ENCODE measurements around the gene CAND2. TPM values are rescaled to one million over a fixed set of nuclear protein-coding genes. Genes with fewer than 3 reads are reported as not detected.

The CAND2 gene
- total and polyA plus RNA-seq, 2 of the 8 experiments (the other 6 are each of a cell fraction or from before 2014, with no cell fraction given), result 8.7 TPM

GRCh38 chr3:12822725-12823373 is 26.4 kb downstream of the CAND2 start:
- no peak overlapping the region for H2AK5ac ChIP-seq (ENCODE audit: low read depth, low read length)
- no peaks in the 10 kb centered on the region for H3K9me3 ChIP-seq (ENCODE audit: insufficient read depth in 2 of 2, low read depth in 1 of 2, low read length in 1 of 2)
- WGBS, 2 experiments (ENCODE audit: extremely low coverage in 1 of 2, insufficient coverage in 1 of 2, insufficient read length in 1 of 2, insufficient replicate concordance in 2 of 2, low coverage in 1 of 2, low lambda C conversion rate in 2 of 2, missing lambda C conversion rate in 1 of 2), result 64% methylated on average over 7 of the region's 8 CpGs; no CpG with 5 or more reads in 1 of the 2 experiments
- no peak overlapping the region for H3K23ac ChIP-seq (ENCODE audit: insufficient read length)
- no peak for DNase-seq (ENCODE audit: low read depth in 1 of 2, low spot score in 2 of 2)
- H3K9ac ChIP-seq (replicated peaks in 1 of 4; ENCODE audit: extremely low read depth in 1 of 4, low read depth in 3 of 4, low read length in 3 of 4), result no peak overlapping the region
- no peak overlapping the region for H4K91ac ChIP-seq (replicated peaks; ENCODE audit: insufficient read length, low read length)
- H4K20me1 ChIP-seq (replicated peaks in 1 of 2; ENCODE audit: control insufficient read depth in 1 of 2, insufficient read depth in 2 of 2, low read length in 2 of 2), result peaks cover 0 to 1% of the 10 kb centered on the region in 2 experiments
- no peak overlapping the region for H3K14ac ChIP-seq (ENCODE audit: insufficient read length)
- H2BK5ac ChIP-seq (ENCODE audit: low read depth, low read length), result no peak overlapping the region
- H3K4me3 ChIP-seq (ENCODE audit: extremely low read depth in 1 of 4, insufficient read depth in 2 of 4, low read depth in 3 of 4, low read length in 4 of 4), result no peak overlapping the region
- no peak overlapping the region for H4K5ac ChIP-seq (ENCODE audit: insufficient read length, low read depth, low read length)
- no peaks in the 10 kb centered on the region; a peak in 1 of 7 replicates for H3K4me1 ChIP-seq (replicated peaks in 1 of 4; ENCODE audit: control insufficient read depth in 3 of 4, insufficient read depth in 4 of 4, low read length in 3 of 4)
- no peak overlapping the region for H3K56ac ChIP-seq (replicated peaks; ENCODE audit: insufficient read length, low read depth, low read length)
- no peak overlapping the region for H3K4ac ChIP-seq (replicated peaks; ENCODE audit: insufficient read length, low read depth, low read length)
- no peak for FAIRE-seq
- no peaks in the 10 kb centered on the region for H3K23me2 ChIP-seq (ENCODE audit: low read depth, low read length)
- no peaks in the 10 kb centered on the region for H3K79me2 ChIP-seq (ENCODE audit: control insufficient read depth in 1 of 2, insufficient read depth in 2 of 2, low read length in 2 of 2)
- H3K4me2 ChIP-seq (ENCODE audit: insufficient read depth in 1 of 2, low read depth in 2 of 2, low read length in 2 of 2), result no peak overlapping the region
- no peak overlapping the region for H2BK15ac ChIP-seq (ENCODE audit: low read length)
- no peak overlapping the region for H2BK20ac ChIP-seq (ENCODE audit: low read length)
- TF ChIP-seq KDM1A (IDR thresholded peaks at IDR 0.05; ENCODE audit: borderline replicate concordance, low read length) (no peak), CTCF (IDR thresholded peaks at IDR 0.05; ENCODE audit: control extremely low read depth in 1 of 3, insufficient read depth in 1 of 3, low read depth in 1 of 3, low read length in 3 of 3) (peak in 2 of 3 experiments; percentile 23 to 26; a peak in 2 of 4 replicates), RFX5 (IDR thresholded peaks at IDR 0.05; ENCODE audit: borderline replicate concordance, low read depth, low read length) (no peak), KDM4A (IDR thresholded peaks at IDR 0.05; ENCODE audit: low read depth, low read length, severe bottlenecking) (no peak)
- H2BK12ac ChIP-seq (ENCODE audit: low read depth, low read length), result no peak overlapping the region
- H4K8ac ChIP-seq (ENCODE audit: extremely low read depth, insufficient read depth, low read length), result no peak overlapping the region
- ChIA-PET POLR2A (ENCODE audit: partially characterized antibody) (interaction anchor here (28.5 kb wide), 1 partner anchor 12 kb away, joined by 661 read pairs; the partner anchor contains the start of gene RPL32), CTCF (ENCODE audit: partially characterized antibody) (interaction anchor here (0.7 to 10.2 kb wide), 17 partner anchors 9 to 69 kb away, joined by 3 to 83 read pairs (median 4); no protein-coding TSS in a partner anchor)
- H3K18ac ChIP-seq (ENCODE audit: extremely low read depth, low read length), result no peak overlapping the region
- H3K27me3 ChIP-seq (replicated peaks in 1 of 4; ENCODE audit: control insufficient read depth in 3 of 4, extremely low read depth in 1 of 4, insufficient read depth in 3 of 4, low read length in 3 of 4), result no peaks in the 10 kb centered on the region
- no peak overlapping the region for H2AFZ ChIP-seq (ENCODE audit: low read length)
- H3K79me1 ChIP-seq (ENCODE audit: low read depth, low read length), result no peaks in the 10 kb centered on the region
- peaks cover 0 to 3% (median 0%) of the 10 kb centered on the region in 4 experiments; a peak in 2 of 8 replicates for H3K36me3 ChIP-seq (ENCODE audit: control insufficient read depth in 2 of 4, insufficient read depth in 4 of 4, low read length in 3 of 4)
- no peak overlapping the region for H3K27ac ChIP-seq (ENCODE audit: low read depth, low read length)
- no peak overlapping the region for H2BK120ac ChIP-seq (replicated peaks; ENCODE audit: low read depth, low read length)

All from H1 (cell line).